ENCODE results near the gene TMEM126A. TPM values are rescaled to one million over a fixed set of nuclear protein-coding genes. Genes with fewer than 3 reads are reported as not detected.
"Not testable (repeated sequence)": the region's sequence is repeated elsewhere in the genome, so short reads cannot be mapped to it uniquely, and the experiment has no call there.

Gene TMEM126A
- total RNA-seq, 2 experiments from 2014 or later: 45.3 to 49.4 TPM

DNA sequence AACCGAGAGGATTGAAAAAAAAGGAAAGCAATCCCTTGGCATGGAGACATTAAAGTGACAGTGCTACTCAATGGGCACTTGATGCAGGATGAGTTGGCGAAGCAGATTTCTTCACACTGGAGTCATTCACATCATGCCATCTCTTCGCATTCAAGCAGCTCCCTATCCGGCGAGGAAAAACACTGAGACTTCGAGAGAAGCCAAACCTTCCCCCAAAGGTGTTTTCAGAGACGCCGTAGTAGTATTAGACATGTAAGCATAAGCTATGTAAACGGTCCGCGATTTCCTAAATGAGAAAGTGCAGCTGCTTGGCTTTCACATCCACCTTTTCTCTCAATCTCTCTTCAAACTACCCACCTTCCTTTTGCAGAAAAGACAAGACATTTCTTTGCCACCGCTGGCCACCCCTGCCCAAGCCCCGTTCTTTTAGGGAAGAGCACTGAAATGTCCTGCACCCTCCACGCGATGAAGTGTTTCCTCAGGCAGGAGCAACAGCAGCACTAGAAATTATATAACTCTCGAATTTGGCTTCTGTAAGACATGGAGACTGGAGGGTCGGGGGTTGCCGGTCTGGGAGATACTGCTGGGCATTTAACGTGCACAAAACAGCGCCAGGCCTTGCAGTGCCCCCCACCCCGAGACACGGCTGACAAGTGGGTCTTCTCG, 20.3 kb upstream of the TMEM126A start, which contains the start of gene DLG2:
Gene DLG2 (minus strand): TSS at position 13 of the 666 bp plus-strand sequence.
- Mint-ChIP-seq H3K27me3 (no peaks in the 10 kb centered on the region), H3K36me3 (peaks cover 7% of the 10 kb centered on the region), H3K4me3 (peak within 1 kb of the TSS; percentile 100), H3K4me1 (ENCODE audit: low read depth) (peaks cover 38% of the 10 kb centered on the region), H3K9me3 (no peaks in the 10 kb centered on the region), H3K27ac (peak within 1 kb of the TSS; percentile 99)
- intact Hi-C loops (cut with micrococcal nuclease): no loop called here
- ChIA-PET CTCF (interaction anchor here (1.9 to 3.3 kb wide), 2 partner anchors 20 to 37 kb away, joined by 8 to 10 read pairs; partner anchors contain the start of genes CREBZF and TMEM126A), POLR2A (interaction anchor here (0.9 to 2.2 kb wide), 10 partner anchors 8 to 440 kb away, joined by 3 to 21 read pairs (median 4); partner anchors contain the start of genes CCDC83, CREBZF and TMEM126A)
- DNase-seq: peak; percentile 26

- Mint-ChIP-seq H3K27ac (peak within 1 kb of the TSS; percentile 99), H3K4me3 (peak within 1 kb of the TSS; percentile 100), H3K9me3 (no peaks in the 10 kb centered on the region), H3K4me1 (ENCODE audit: low read depth) (peaks cover 38% of the 10 kb centered on the region), H3K27me3 (no peaks in the 10 kb centered on the region), H3K36me3 (peaks cover 9% of the 10 kb centered on the region)
- POLR2A ChIA-PET: interaction anchor here (0.9 to 2.2 kb wide), 11 partner anchors 8 to 439 kb away, joined by 3 to 21 read pairs (median 3); partner anchors contain the start of genes CCDC83, CREBZF and TMEM126A
- CTCF ChIA-PET: interaction anchor here (1.3 to 3.3 kb wide), 3 partner anchors 8 to 36 kb away, joined by 4 to 10 read pairs (median 8); partner anchors contain the start of genes CREBZF and TMEM126A
- intact Hi-C loops (cut with micrococcal nuclease): loop anchor here (1.0 to 2.0 kb wide), 7 partner anchors 19 to 675 kb away; partner anchors contain the start of genes CREBZF, HIKESHI and TMEM126A
- peak; percentile 98 for DNase-seq
Observed at GRCh38 chr11:85627998-85628770, 19.6 kb upstream of the TMEM126A start, which contains the start of gene TMEM126B. TSS of gene TMEM126B (plus strand) at chr11:85628593. CDS start at chr11:85628608, 15 bp downstream.

DNA sequence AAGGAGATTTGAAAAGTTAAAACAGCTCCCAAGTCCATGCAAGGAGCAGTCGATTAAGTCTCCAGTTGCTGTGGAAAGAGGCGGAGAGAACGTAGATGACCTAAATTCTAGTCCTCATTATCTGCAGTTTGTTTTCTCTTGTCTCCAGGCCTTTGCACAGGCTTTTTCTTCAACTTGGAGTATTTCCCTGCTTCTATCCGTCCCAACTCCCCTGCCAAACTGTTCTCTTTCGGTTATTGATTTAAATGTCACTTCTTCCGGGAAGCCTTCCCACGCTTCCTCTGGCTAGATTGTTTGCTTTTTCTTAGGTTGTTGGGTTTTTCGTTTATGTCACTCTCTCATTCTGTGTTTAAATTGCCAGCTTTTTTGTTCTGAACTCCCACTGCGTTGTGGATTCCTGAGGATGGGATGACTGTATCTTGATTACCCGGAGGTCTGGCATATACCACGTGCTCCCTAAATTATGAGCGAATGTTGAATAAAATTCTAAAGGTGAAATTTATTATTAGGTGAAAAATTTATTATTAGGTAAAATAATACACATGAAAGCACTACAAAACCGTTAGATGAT, 18.9 kb upstream of the TMEM126A start:
- intact Hi-C loops (cut with micrococcal nuclease): loop anchor here (1.0 to 2.0 kb wide), 7 partner anchors 18 to 674 kb away; partner anchors contain the start of genes CREBZF, HIKESHI and TMEM126A
- Mint-ChIP-seq H3K36me3 (peaks cover 13% of the 10 kb centered on the region), H3K4me3 (peak overlapping the region; percentile 100), H3K27ac (peak overlapping the region; percentile 99), H3K4me1 (ENCODE audit: low read depth) (peaks cover 38% of the 10 kb centered on the region), H3K27me3 (no peaks in the 10 kb centered on the region), H3K9me3 (no peaks in the 10 kb centered on the region)
- peak; percentile 49 for DNase-seq
- ChIA-PET POLR2A (interaction anchor here (0.9 to 2.2 kb wide), 10 partner anchors 8 to 226 kb away, joined by 3 to 21 read pairs (median 4); partner anchors contain the start of genes CCDC83, CREBZF and TMEM126A), CTCF (interaction anchor here (1.0 to 3.3 kb wide), 4 partner anchors 9 to 35 kb away, joined by 4 to 10 read pairs (median 6); partner anchors contain the start of genes CREBZF and TMEM126A)

GRCh38 chr11:85634747-85635146, 13.0 kb upstream of the TMEM126A start:
- no peak for DNase-seq
- H3K9me3 Mint-ChIP-seq: no peaks in the 10 kb centered on the region

DNA sequence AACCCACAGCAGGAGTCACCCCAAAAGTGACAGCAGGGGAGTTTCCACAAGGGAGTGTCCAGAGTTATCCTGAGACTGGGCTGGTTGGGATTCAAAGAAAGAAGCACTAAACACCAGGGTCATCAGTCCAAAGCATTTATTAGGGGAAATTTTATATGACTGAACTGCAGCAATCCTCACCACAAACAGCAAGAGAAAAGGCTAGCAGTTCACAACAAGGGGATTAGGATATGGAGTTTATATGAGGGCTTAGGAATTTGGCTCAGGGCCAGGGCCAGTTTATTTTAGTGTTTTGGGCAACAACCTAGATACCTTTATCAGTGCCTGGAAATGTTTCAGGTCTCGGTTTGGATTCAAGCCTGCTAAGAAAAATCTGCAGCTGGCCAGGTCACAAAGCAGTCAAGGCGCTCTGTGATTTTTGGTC, 4.6 kb upstream of the TMEM126A start:
- CTCF ChIA-PET: no interaction called here
- H3K36me3 Mint-ChIP-seq: peaks cover 6% of the 10 kb centered on the region
- H3K27me3 Mint-ChIP-seq: peaks cover 11% of the 10 kb centered on the region
- no peak overlapping the region for H3K27ac Mint-ChIP-seq
- no peak for DNase-seq
- POLR2A ChIA-PET: no interaction called here
- intact Hi-C loops (cut with micrococcal nuclease): no loop called here
- no peak overlapping the region for H3K4me3 Mint-ChIP-seq
- no peaks in the 10 kb centered on the region for H3K9me3 Mint-ChIP-seq
- peaks cover 6% of the 10 kb centered on the region for H3K4me1 Mint-ChIP-seq (ENCODE audit: low read depth)

More at GRCh38 chr11:85634747-85635146, 13.0 kb upstream of the TMEM126A start:
- H3K27me3 Mint-ChIP-seq: no peaks in the 10 kb centered on the region
- intact Hi-C loops (cut with micrococcal nuclease): no loop called here
- peaks cover 33% of the 10 kb centered on the region for H3K36me3 Mint-ChIP-seq
- ChIA-PET POLR2A (no interaction called here), CTCF (no interaction called here)
- no peak overlapping the region for H3K27ac Mint-ChIP-seq
- peaks cover 11% of the 10 kb centered on the region for H3K4me1 Mint-ChIP-seq (ENCODE audit: low read depth)
- no peak overlapping the region for H3K4me3 Mint-ChIP-seq

DNA sequence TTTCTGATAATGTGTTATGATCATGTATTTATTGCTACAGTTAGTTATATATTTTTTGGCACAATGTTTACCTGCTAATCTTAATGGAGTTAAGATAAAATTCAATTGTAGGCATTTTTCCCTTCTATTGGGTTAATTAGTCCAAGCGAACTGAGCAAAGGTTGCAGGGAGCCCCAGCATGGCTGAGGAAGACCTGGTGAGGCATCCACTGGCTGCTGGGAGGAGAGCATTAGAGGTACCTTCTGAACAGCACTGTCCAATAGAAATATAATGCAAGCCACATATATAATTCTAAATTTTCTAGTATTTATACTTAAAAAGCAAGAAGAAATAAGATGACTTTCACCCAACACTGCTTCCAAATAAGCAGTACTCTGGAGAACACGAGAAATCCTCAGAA, 689 bp upstream of the TMEM126A start:
- Mint-ChIP-seq H3K4me1 (ENCODE audit: low read depth) (peaks cover 23% of the 10 kb centered on the region), H3K9me3 (no peaks in the 10 kb centered on the region), H3K27ac (peak overlapping the region; percentile 86), H3K36me3 (peaks cover 2% of the 10 kb centered on the region), H3K27me3 (peaks cover 11% of the 10 kb centered on the region), H3K4me3 (peak overlapping the region; percentile 94)
- CTCF ChIA-PET: interaction anchor here (0.7 to 1.7 kb wide), 8 partner anchors 11 to 208 kb away, joined by 3 to 13 read pairs (median 4); partner anchors contain the start of genes CCDC83, CREBZF, DLG2 and TMEM126B
- intact Hi-C loops (cut with micrococcal nuclease): loop anchor here (1.0 kb wide), 3 partner anchors 8 to 598 kb away; partner anchors contain the start of gene TMEM126B
- no peak for DNase-seq
- POLR2A ChIA-PET: interaction anchor here (0.9 to 3.9 kb wide), 9 partner anchors 9 to 180 kb away, joined by 3 to 38 read pairs (median 4); partner anchors contain the start of genes CREBZF, DLG2 and TMEM126B

DNA sequence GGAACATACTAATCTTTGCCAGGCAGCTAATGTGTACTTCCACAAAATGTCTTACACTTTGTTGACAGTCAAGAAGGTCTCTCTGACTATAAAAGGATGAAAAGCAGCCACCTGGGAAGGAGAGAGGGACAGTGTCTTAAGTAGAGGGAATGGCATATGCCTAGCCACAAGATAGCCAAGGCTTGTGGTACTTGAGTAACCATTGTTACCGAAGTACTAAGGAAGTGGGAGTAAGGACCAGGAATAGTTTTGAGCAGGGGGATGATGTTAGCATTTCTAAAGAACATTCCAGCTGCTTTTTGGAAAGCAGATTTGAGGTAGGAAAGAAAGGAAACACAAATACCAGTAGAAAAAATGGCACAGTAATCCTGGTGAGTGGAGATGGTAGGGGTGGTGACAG, 3.4 kb downstream of the TMEM126A start:
- POLR2A ChIA-PET: interaction anchor here (1.0 to 1.5 kb wide), 2 partner anchors 9 to 196 kb away, joined by 3 to 5 read pairs; no protein-coding TSS in a partner anchor

GRCh38 chr11:85652786-85653447, 5.2 kb downstream of the TMEM126A start:
- POLR2A ChIA-PET: no interaction called here

More for the DNA sequence above, 3.4 kb downstream of the TMEM126A start:
- H3K9me3 Mint-ChIP-seq: no peaks in the 10 kb centered on the region
- CTCF ChIA-PET: no interaction called here
- DNase-seq: no peak
- no peaks in the 10 kb centered on the region for H3K27me3 Mint-ChIP-seq
- H3K4me1 Mint-ChIP-seq (ENCODE audit: low read depth): peaks cover 37% of the 10 kb centered on the region
- H3K27ac Mint-ChIP-seq: peak overlapping the region; percentile 6
- intact Hi-C loops (cut with micrococcal nuclease): no loop called here
- no peak overlapping the region for H3K4me3 Mint-ChIP-seq
- H3K36me3 Mint-ChIP-seq: peaks cover 14% of the 10 kb centered on the region

GRCh38 chr11:85654343-85654742, 6.6 kb downstream of the TMEM126A start:
- H3K4me1 Mint-ChIP-seq (ENCODE audit: low read depth): peaks cover 42% of the 10 kb centered on the region
- DNase-seq; H3K27me3 Mint-ChIP-seq; POLR2A ChIA-PET; H3K4me3 Mint-ChIP-seq; intact Hi-C loops (cut with micrococcal nuclease); H3K9me3 Mint-ChIP-seq; H3K27ac Mint-ChIP-seq: not testable (repeated sequence)
- peaks cover 29% of the 10 kb centered on the region for H3K36me3 Mint-ChIP-seq
- CTCF ChIA-PET: interaction anchor here (0.6 kb wide), 1 partner anchor 1099 kb away, joined by 3 read pairs; no protein-coding TSS in a partner anchor

More at GRCh38 chr11:85652786-85653447, 5.2 kb downstream of the TMEM126A start:
- CTCF ChIA-PET: no interaction called here
- Mint-ChIP-seq H3K27ac (peak overlapping the region; percentile 54), H3K36me3 (peaks cover 21% of the 10 kb centered on the region), H3K4me3 (no peak overlapping the region), H3K27me3 (no peaks in the 10 kb centered on the region), H3K4me1 (ENCODE audit: low read depth) (peaks cover 40% of the 10 kb centered on the region), H3K9me3 (no peaks in the 10 kb centered on the region)
- no peak for DNase-seq
- intact Hi-C loops (cut with micrococcal nuclease): no loop called here

GRCh38 chr11:85656777-85657176, 9.0 kb downstream of the TMEM126A start:
- no peak for DNase-seq
- Mint-ChIP-seq H3K27ac (peak overlapping the region; percentile 20), H3K27me3 (no peaks in the 10 kb centered on the region), H3K4me1 (ENCODE audit: low read depth) (peaks cover 56% of the 10 kb centered on the region), H3K4me3 (no peak overlapping the region), H3K36me3 (peaks cover 47% of the 10 kb centered on the region), H3K9me3 (no peaks in the 10 kb centered on the region)
- ChIA-PET POLR2A (interaction anchor here (1.0 to 1.3 kb wide), 2 partner anchors 9 to 28 kb away, joined by 4 read pairs; partner anchors contain the start of genes TMEM126A and TMEM126B), CTCF (no interaction called here)
- intact Hi-C loops (cut with micrococcal nuclease): no loop called here
